COLO668 (cell line): Measurements from ENCODE around the gene THAP2.
"Not testable (repeated sequence)": the region's sequence is repeated elsewhere in the genome, so short reads cannot be mapped to it uniquely, and the experiment has no call there.

Source experiments
- DNase-seq: peaks from one replicate; lab custom pipeline; 2025; ENCODE audit not compliant: unreplicated experiment; lab: John Stamatoyannopoulos, UW

THAP2 gene

GRCh38 chr12:71661977-71662530, 2.0 kb upstream of the THAP2 start:
- DNase-seq = no peak

- DNase-seq = peak; percentile 74
These were observed 1.1 kb upstream of the THAP2 start for GRCh38 chr12:71662849-71663560.

GRCh38 chr12:71664411-71665089, 449 bp downstream of the THAP2 start:
- DNase-seq = no peak

GRCh38 chr12:71665090-71665463, 976 bp downstream of the THAP2 start:
- DNase-seq = no peak

GRCh38 chr12:71666259-71666658, 2.2 kb downstream of the THAP2 start:
- DNase-seq = no peak

GRCh38 chr12:71671311-71671710, 7.2 kb downstream of the THAP2 start:
- DNase-seq = no peak

GRCh38 chr12:71671816-71672215, 7.7 kb downstream of the THAP2 start:
- DNase-seq = no peak

GRCh38 chr12:71682466-71682865, 18.4 kb downstream of the THAP2 start:
- no peak for DNase-seq

GRCh38 chr12:71683633-71684032, 19.5 kb downstream of the THAP2 start:
- no peak for DNase-seq

GRCh38 chr12:71684081-71684480, 20.0 kb downstream of the THAP2 start:
- no peak for DNase-seq

- no peak for DNase-seq
These were observed 21.3 kb downstream of the THAP2 start for GRCh38 chr12:71685312-71685906.

- DNase-seq = peak; percentile 95
These were observed 22.0 kb downstream of the THAP2 start, which contains the start of gene TMEM19 for GRCh38 chr12:71685914-71686657. Gene TMEM19, plus strand, starts transcription at chr12:71686082. Its CDS starts 599 bp downstream, at chr12:71686681.

- no peak for DNase-seq
These were observed 22.5 kb downstream of the THAP2 start for GRCh38 chr12:71686658-71687025.

GRCh38 chr12:71687172-71687571, 23.1 kb downstream of the THAP2 start:
- not testable (repeated sequence) for DNase-seq

GRCh38 chr12:71688961-71689570, 25.0 kb downstream of the THAP2 start:
- DNase-seq = no peak

GRCh38 chr12:71691504-71692129, 27.5 kb downstream of the THAP2 start:
- DNase-seq = peak; percentile 22

GRCh38 chr12:71693126-71693525, 29.0 kb downstream of the THAP2 start:
- DNase-seq = no peak

- not testable (repeated sequence) for DNase-seq
These were observed 29.6 kb downstream of the THAP2 start for GRCh38 chr12:71693651-71694050.

GRCh38 chr12:71694099-71694820, 30.2 kb downstream of the THAP2 start:
- DNase-seq = no peak

GRCh38 chr12:71695782-71696181, 31.7 kb downstream of the THAP2 start:
- DNase-seq = no peak
